CD4-positive, alpha-beta T cell (primary cell): ENCODE data around the gene SEMA4D. TPM values are rescaled to one million over a fixed set of nuclear protein-coding genes. Genes with fewer than 3 reads are reported as not detected.
A peak's percentile ranks its signal among the peaks of the same experiment; 100 is the strongest.

Source experiments
- ATAC-seq: fragments of 200-7000 bp; cut with Tn5 transposase; one replicate; pipeline ENCODE4 v1.10.0; 2022; ENCODE audit warnings: mild to moderate bottlenecking; ENCODE audit not compliant: poor library complexity
- CTCF ChIA-PET: fragments of 350-600 bp; sonication (Branson Sonifier 250); formaldehyde crosslinking; loops from one replicate; lab custom pipeline; 2021; ENCODE audit warnings: antibody characterized with exemption, inconsistent platforms; lab: Charles Lee
- POLR2A ChIA-PET: fragments of 350-600 bp; sonication (Branson Sonifier 250); formaldehyde crosslinking; loops from one replicate; lab custom pipeline; 2021; ENCODE audit warnings: antibody characterized with exemption, inconsistent platforms; lab: Charles Lee
- DNase-seq, 14 experiments: peaks; one replicate each; pipeline ENCODE4 v3.0.0-alpha.2; 2013 to 2020; ENCODE audit warnings: mixed read lengths in 2 of 14
- H3K27ac ChIP-seq, 2 donors: one replicate each; pipeline versions ENCODE4 v1.5.1 to v1.7.0; 2013; ENCODE audit warnings: low read length in 2 of 2, low read depth in 1 of 2, mild to moderate bottlenecking in 1 of 2
- H3K27me3 ChIP-seq, 2 experiments: 1 replicate in 1 of 2; 2 replicates in 1 of 2; pipeline versions ENCODE4 v1.6.1 to v1.7.0; 2013; ENCODE audit warnings: low read length in 2 of 2, control low read depth in 1 of 2, mild to moderate bottlenecking in 1 of 2, moderate library complexity in 1 of 2; ENCODE audit not compliant: insufficient read depth in 2 of 2, control insufficient read depth in 1 of 2
- H3K36me3 ChIP-seq: one replicate; pipeline ENCODE4 v1.6.1; 2013; ENCODE audit warnings: low read length, control low read depth; ENCODE audit not compliant: insufficient read depth
- H3K4me1 ChIP-seq: one replicate; pipeline ENCODE4 v1.6.1; 2013; ENCODE audit warnings: low read length, control low read depth; ENCODE audit not compliant: insufficient read depth
- H3K4me3 ChIP-seq: one replicate; pipeline ENCODE4 v1.5.1; 2013; ENCODE audit warnings: mild to moderate bottlenecking, low read length, moderate library complexity
- H3K9me3 ChIP-seq, 2 experiments: 1 replicate in 1 of 2; 2 replicates in 1 of 2; pipeline versions ENCODE4 v1.6.1 to v1.7.0; 2013; ENCODE audit warnings: low read length in 2 of 2, mild to moderate bottlenecking in 2 of 2, control low read depth in 1 of 2, moderate library complexity in 1 of 2; ENCODE audit not compliant: control insufficient read depth in 1 of 2, insufficient read depth in 1 of 2
- H3K27ac Mint-ChIP-seq: one replicate; pipeline ENCODE4 v1.8.0; 2020; ENCODE audit warnings: mixed read lengths
- H3K27me3 Mint-ChIP-seq: one replicate; pipeline ENCODE4 v1.8.0; 2021; ENCODE audit warnings: mixed read lengths
- H3K36me3 Mint-ChIP-seq: one replicate; pipeline ENCODE4 v1.8.0; 2021; ENCODE audit warnings: low read depth, mixed read lengths
- H3K4me1 Mint-ChIP-seq: one replicate; pipeline ENCODE4 v1.8.0; 2021; ENCODE audit warnings: low read depth, mixed read lengths
- H3K4me3 Mint-ChIP-seq: one replicate; pipeline ENCODE4 v1.8.0; 2020; ENCODE audit warnings: mild to moderate bottlenecking, mixed read lengths
- H3K9me3 Mint-ChIP-seq: one replicate; pipeline ENCODE4 v1.8.0; 2020; ENCODE audit warnings: mixed read lengths
- intact Hi-C, 2 experiments: fragments of 100-400 bp; cut with DNase I in 1 of 2; cut with micrococcal nuclease in 1 of 2; formaldehyde crosslinking; loops; one replicate each; pipeline versions ENCODE4 v1.15.1 to v1.9.0; 2023 to 2025; cut with DNase I, micrococcal nuclease
- total RNA-seq, 174 experiments: library from RNA in 2 of 174; stranded (reverse) in 2 of 174; gene quantifications; one replicate each; pipeline ENCODE4 v1.2.3 and lab custom pipeline; 2021 to 2026
- TF ChIP-seq, protein P1 (sequence below): fragments of 200-600 bp; IDR thresholded peaks from one replicate; pipeline ENCODE4 v1.8.0; 2022; ENCODE audit warnings: antibody characterized with exemption, mild to moderate bottlenecking

The SEMA4D gene
- total RNA-seq, 2 experiments from 2014 or later, result 399 to 430 TPM

DNA sequence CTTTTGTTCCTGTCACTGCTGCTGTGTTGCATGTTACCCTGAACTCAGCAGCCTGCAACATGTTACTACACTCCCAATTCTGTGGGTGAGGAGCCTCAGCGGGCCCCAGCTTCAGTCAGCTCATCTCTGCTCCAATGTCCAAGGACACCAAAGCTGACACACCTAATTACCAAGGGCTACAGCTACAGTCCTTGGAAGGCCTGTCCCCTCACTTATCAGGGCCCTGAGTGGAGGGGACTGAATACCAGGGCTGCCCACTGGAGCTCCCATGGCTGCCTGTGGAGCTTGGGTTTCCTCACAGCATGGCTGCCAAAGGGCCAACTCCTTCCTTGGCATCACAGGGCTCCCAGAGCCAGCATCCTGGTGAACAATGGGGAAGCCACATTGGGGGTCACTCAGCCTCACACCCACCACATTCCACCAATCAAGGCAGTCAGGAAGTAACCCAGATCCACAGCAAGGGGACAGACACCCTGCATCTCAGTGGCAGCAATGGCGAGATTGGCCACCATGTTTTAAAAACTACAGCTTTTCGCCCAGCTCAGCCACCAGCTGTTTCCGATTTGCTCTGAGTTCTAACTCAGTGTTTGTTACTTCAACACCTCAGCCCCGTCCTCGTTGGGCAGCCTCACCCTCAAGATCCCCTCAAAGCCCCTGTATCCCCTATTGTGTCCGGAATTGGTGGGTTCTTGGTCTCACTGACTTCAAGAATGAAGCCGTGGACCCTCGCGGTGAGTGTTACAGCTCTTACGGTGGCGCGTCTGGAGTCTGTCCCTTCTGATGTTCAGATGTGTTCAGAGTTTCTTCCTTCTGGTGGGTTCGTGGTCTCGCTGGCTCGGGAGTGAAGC is 18.9 kb downstream of the SEMA4D start:
- Mint-ChIP-seq H3K4me3 (peak overlapping the region; percentile 85), H3K4me1 (peaks cover 93% of the 10 kb centered on the region), H3K27me3 (no peaks in the 10 kb centered on the region), H3K9me3 (peaks cover 4% of the 10 kb centered on the region), H3K27ac (peak overlapping the region; percentile 97), H3K36me3 (peaks cover 79% of the 10 kb centered on the region)
- H3K4me1 ChIP-seq, result peaks cover 97% of the 10 kb centered on the region
- peak overlapping the region; percentile 67 to 73 for H3K27ac ChIP-seq
- ChIA-PET POLR2A (interaction anchor here (0.7 to 3.9 kb wide), 11 partner anchors 11 to 169 kb away, joined by 3 to 23 read pairs (median 6); partner anchors contain the start of genes SECISBP2 and SEMA4D), CTCF (interaction anchor here (1.1 to 1.9 kb wide), 4 partner anchors 11 to 70 kb away, joined by 3 to 7 read pairs (median 6); no protein-coding TSS in a partner anchor)
- H3K9me3 ChIP-seq, result peaks cover 0 to 6% of the 10 kb centered on the region in 2 experiments
- peak in 1 of 14 experiments; percentile 29 for DNase-seq
- H3K4me3 ChIP-seq, result peak overlapping the region; percentile 51
- TF ChIP-seq, protein P1, sequence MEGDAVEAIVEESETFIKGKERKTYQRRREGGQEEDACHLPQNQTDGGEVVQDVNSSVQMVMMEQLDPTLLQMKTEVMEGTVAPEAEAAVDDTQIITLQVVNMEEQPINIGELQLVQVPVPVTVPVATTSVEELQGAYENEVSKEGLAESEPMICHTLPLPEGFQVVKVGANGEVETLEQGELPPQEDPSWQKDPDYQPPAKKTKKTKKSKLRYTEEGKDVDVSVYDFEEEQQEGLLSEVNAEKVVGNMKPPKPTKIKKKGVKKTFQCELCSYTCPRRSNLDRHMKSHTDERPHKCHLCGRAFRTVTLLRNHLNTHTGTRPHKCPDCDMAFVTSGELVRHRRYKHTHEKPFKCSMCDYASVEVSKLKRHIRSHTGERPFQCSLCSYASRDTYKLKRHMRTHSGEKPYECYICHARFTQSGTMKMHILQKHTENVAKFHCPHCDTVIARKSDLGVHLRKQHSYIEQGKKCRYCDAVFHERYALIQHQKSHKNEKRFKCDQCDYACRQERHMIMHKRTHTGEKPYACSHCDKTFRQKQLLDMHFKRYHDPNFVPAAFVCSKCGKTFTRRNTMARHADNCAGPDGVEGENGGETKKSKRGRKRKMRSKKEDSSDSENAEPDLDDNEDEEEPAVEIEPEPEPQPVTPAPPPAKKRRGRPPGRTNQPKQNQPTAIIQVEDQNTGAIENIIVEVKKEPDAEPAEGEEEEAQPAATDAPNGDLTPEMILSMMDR, result no peak
- intact Hi-C loops, result loop anchor here in 1 of 2 experiments (2.0 kb wide), 1 partner anchor 34 kb away; no protein-coding TSS in a partner anchor
- no peaks in the 10 kb centered on the region for H3K27me3 ChIP-seq
- ATAC-seq, result no peak
- H3K36me3 ChIP-seq, result peaks cover 42% of the 10 kb centered on the region

DNA sequence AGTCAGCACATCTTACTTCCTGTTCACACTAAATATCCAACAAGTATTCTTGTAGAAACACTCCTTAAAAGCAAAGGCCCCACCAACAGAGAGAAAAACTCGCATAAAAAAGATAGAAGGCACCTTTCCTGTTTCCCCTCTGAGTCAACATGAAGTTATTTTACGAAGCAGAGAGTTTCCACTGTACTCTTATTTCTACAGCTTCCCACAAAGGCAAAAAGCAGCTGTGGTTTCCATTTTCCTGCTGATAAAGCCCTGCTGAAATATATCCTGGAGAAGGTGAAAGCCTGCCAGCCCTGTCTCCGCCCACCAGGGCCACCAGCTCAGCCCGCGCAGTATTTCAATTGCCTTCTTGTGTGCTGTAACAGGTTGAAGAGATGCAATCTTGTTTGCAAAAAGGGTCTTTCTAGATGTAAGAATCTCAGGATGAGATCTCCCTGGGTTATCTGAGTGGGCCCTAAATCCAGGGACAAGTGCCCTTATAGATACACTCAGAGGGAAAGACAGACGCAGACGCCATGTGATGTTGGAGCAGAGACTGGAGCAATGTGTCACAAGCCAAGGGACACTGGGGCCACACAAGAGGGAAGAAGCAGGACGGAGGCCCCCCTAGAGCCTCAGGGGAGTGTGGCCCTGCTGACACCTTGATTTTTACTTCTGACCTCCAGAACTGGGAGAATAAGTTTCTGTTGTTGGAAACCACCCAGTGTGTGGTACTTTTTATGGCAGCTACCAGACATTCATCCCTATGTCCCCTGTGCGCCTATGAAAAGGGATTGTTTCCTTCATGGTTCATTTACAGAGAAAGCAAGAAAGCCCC is 19.9 kb downstream of the SEMA4D start:
- intact Hi-C loops, result loop anchor here (1.0 to 2.0 kb wide), 7 partner anchors 8 to 71 kb away; no protein-coding TSS in a partner anchor
- Histone ChIP-seq H3K9me3 (peaks cover 0 to 6% of the 10 kb centered on the region in 2 experiments), H3K4me3 (peak overlapping the region; percentile 51)

More for the DNA sequence above, 19.9 kb downstream of the SEMA4D start:
- H3K36me3 ChIP-seq, result peaks cover 50% of the 10 kb centered on the region
- H3K27me3 ChIP-seq, result no peaks in the 10 kb centered on the region
- peaks cover 91% of the 10 kb centered on the region for H3K4me1 Mint-ChIP-seq
- peak overlapping the region; percentile 54 to 73 for H3K27ac ChIP-seq
- H3K4me3 Mint-ChIP-seq, result peak overlapping the region; percentile 85
- peaks cover 4% of the 10 kb centered on the region for H3K9me3 Mint-ChIP-seq
- ChIA-PET POLR2A (interaction anchor here (0.7 to 3.9 kb wide), 15 partner anchors 10 to 159 kb away, joined by 3 to 23 read pairs (median 6); partner anchors contain the start of genes SECISBP2 and SEMA4D), CTCF (interaction anchor here (1.1 to 1.9 kb wide), 4 partner anchors 12 to 71 kb away, joined by 3 to 7 read pairs (median 6); no protein-coding TSS in a partner anchor)
- peaks cover 79% of the 10 kb centered on the region for H3K36me3 Mint-ChIP-seq
- H3K27ac Mint-ChIP-seq, result peak overlapping the region; percentile 97
- no peaks in the 10 kb centered on the region for H3K27me3 Mint-ChIP-seq
- TF ChIP-seq, protein P1, result no peak
- DNase-seq (peak in 10 of 14 experiments; percentile 41 to 79 (median 65)), ATAC-seq (peak; percentile 55)
- peaks cover 96% of the 10 kb centered on the region for H3K4me1 ChIP-seq
